ENCODE results near the gene ARID5B. TPM values are rescaled to one million over a fixed set of nuclear protein-coding genes. Genes with fewer than 3 reads are reported as not detected.

ARID5B gene
- total RNA-seq, 1 experiment from 2014 or later = 1.3 TPM

GRCh38 chr10:62056698-62057097 lies 155.2 kb downstream of the ARID5B start:
- H3K27me3 ChIP-seq (ENCODE audit: low read length) = no peaks in the 10 kb centered on the region
- no peak overlapping the region for H3K4me3 ChIP-seq (ENCODE audit: low read length)
- H3K9me2 ChIP-seq (replicated peaks; ENCODE audit: insufficient read depth, low read length) = no peaks in the 10 kb centered on the region
- H3K36me3 ChIP-seq (ENCODE audit: insufficient read depth, low read length) = no peaks in the 10 kb centered on the region
- H3K4me1 ChIP-seq (ENCODE audit: low read length) = peaks cover 20% of the 10 kb centered on the region
- no peaks in the 10 kb centered on the region for H3K9me3 ChIP-seq (ENCODE audit: low read length)
- no peak overlapping the region for H3K4me2 ChIP-seq (ENCODE audit: low read depth, low read length, poor library complexity, severe bottlenecking)
- H3K27ac ChIP-seq (ENCODE audit: low read length) = no peak overlapping the region
- no peak overlapping the region for H3K9ac ChIP-seq (ENCODE audit: low read length)
- H2AFZ ChIP-seq (ENCODE audit: low read length) = no peak overlapping the region
- no peaks in the 10 kb centered on the region for H4K20me1 ChIP-seq (ENCODE audit: insufficient read depth, low read depth, low read length)
- no peak for DNase-seq
- no peaks in the 10 kb centered on the region for H3K79me2 ChIP-seq (ENCODE audit: low read length)

GRCh38 chr10:62057359-62057758 lies 155.9 kb downstream of the ARID5B start:
- Histone ChIP-seq H4K20me1 (ENCODE audit: insufficient read depth, low read depth, low read length) (no peaks in the 10 kb centered on the region), H3K4me2 (ENCODE audit: low read depth, low read length, poor library complexity, severe bottlenecking) (no peak overlapping the region), H2AFZ (ENCODE audit: low read length) (no peak overlapping the region), H3K9ac (ENCODE audit: low read length) (no peak overlapping the region), H3K27me3 (ENCODE audit: low read length) (no peaks in the 10 kb centered on the region), H3K4me3 (ENCODE audit: low read length) (no peak overlapping the region), H3K4me1 (ENCODE audit: low read length) (peaks cover 20% of the 10 kb centered on the region), H3K27ac (ENCODE audit: low read length) (no peak overlapping the region), H3K9me2 (replicated peaks; ENCODE audit: insufficient read depth, low read length) (no peaks in the 10 kb centered on the region), H3K79me2 (ENCODE audit: low read length) (no peaks in the 10 kb centered on the region), H3K36me3 (ENCODE audit: insufficient read depth, low read length) (no peaks in the 10 kb centered on the region), H3K9me3 (ENCODE audit: low read length) (no peaks in the 10 kb centered on the region)
- no peak for DNase-seq

- peaks cover 20% of the 10 kb centered on the region for H3K4me1 ChIP-seq (ENCODE audit: low read length)
- no peak overlapping the region for H3K4me2 ChIP-seq (ENCODE audit: low read depth, low read length, poor library complexity, severe bottlenecking)
- H3K27ac ChIP-seq (ENCODE audit: low read length) = no peak overlapping the region
- H4K20me1 ChIP-seq (ENCODE audit: insufficient read depth, low read depth, low read length) = no peaks in the 10 kb centered on the region
- H3K9ac ChIP-seq (ENCODE audit: low read length) = no peak overlapping the region
- H3K27me3 ChIP-seq (ENCODE audit: low read length) = no peaks in the 10 kb centered on the region
- no peak overlapping the region for H2AFZ ChIP-seq (ENCODE audit: low read length)
- H3K9me2 ChIP-seq (replicated peaks; ENCODE audit: insufficient read depth, low read length) = no peaks in the 10 kb centered on the region
- no peak overlapping the region for H3K4me3 ChIP-seq (ENCODE audit: low read length)
- no peak for DNase-seq
- H3K36me3 ChIP-seq (ENCODE audit: insufficient read depth, low read length) = no peaks in the 10 kb centered on the region
- H3K79me2 ChIP-seq (ENCODE audit: low read length) = no peaks in the 10 kb centered on the region
- no peaks in the 10 kb centered on the region for H3K9me3 ChIP-seq (ENCODE audit: low read length)
Observed at GRCh38 chr10:62057850-62058249, 156.4 kb downstream of the ARID5B start.

- H3K36me3 ChIP-seq (ENCODE audit: insufficient read depth, low read length) = no peaks in the 10 kb centered on the region
- no peak overlapping the region for H3K27ac ChIP-seq (ENCODE audit: low read length)
- H3K9me2 ChIP-seq (replicated peaks; ENCODE audit: insufficient read depth, low read length) = no peaks in the 10 kb centered on the region
- H3K9ac ChIP-seq (ENCODE audit: low read length) = no peak overlapping the region
- H3K4me3 ChIP-seq (ENCODE audit: low read length) = no peak overlapping the region
- no peak overlapping the region for H3K4me2 ChIP-seq (ENCODE audit: low read depth, low read length, poor library complexity, severe bottlenecking)
- no peaks in the 10 kb centered on the region for H3K79me2 ChIP-seq (ENCODE audit: low read length)
- no peak overlapping the region for H2AFZ ChIP-seq (ENCODE audit: low read length)
- H4K20me1 ChIP-seq (ENCODE audit: insufficient read depth, low read depth, low read length) = no peaks in the 10 kb centered on the region
- H3K27me3 ChIP-seq (ENCODE audit: low read length) = no peaks in the 10 kb centered on the region
- DNase-seq = no peak
- peaks cover 20% of the 10 kb centered on the region for H3K4me1 ChIP-seq (ENCODE audit: low read length)
- no peaks in the 10 kb centered on the region for H3K9me3 ChIP-seq (ENCODE audit: low read length)
Observed at GRCh38 chr10:62058476-62058875, 157.0 kb downstream of the ARID5B start.

GRCh38 chr10:62058896-62059216 lies 157.4 kb downstream of the ARID5B start:
- Histone ChIP-seq H2AFZ (ENCODE audit: low read length) (no peak overlapping the region), H3K4me2 (ENCODE audit: low read depth, low read length, poor library complexity, severe bottlenecking) (no peak overlapping the region), H3K27me3 (ENCODE audit: low read length) (no peaks in the 10 kb centered on the region), H3K9ac (ENCODE audit: low read length) (no peak overlapping the region), H3K9me2 (replicated peaks; ENCODE audit: insufficient read depth, low read length) (no peaks in the 10 kb centered on the region), H3K9me3 (ENCODE audit: low read length) (no peaks in the 10 kb centered on the region), H3K79me2 (ENCODE audit: low read length) (no peaks in the 10 kb centered on the region), H3K27ac (ENCODE audit: low read length) (no peak overlapping the region), H3K4me3 (ENCODE audit: low read length) (no peak overlapping the region), H3K4me1 (ENCODE audit: low read length) (peaks cover 20% of the 10 kb centered on the region), H4K20me1 (ENCODE audit: insufficient read depth, low read depth, low read length) (no peaks in the 10 kb centered on the region), H3K36me3 (ENCODE audit: insufficient read depth, low read length) (no peaks in the 10 kb centered on the region)
- no peak for DNase-seq

GRCh38 chr10:62059217-62059920 lies 157.9 kb downstream of the ARID5B start:
- no peaks in the 10 kb centered on the region for H3K36me3 ChIP-seq (ENCODE audit: insufficient read depth, low read length)
- no peaks in the 10 kb centered on the region for H3K9me2 ChIP-seq (replicated peaks; ENCODE audit: insufficient read depth, low read length)
- DNase-seq = no peak
- no peak overlapping the region for H3K4me2 ChIP-seq (ENCODE audit: low read depth, low read length, poor library complexity, severe bottlenecking)
- no peaks in the 10 kb centered on the region for H3K79me2 ChIP-seq (ENCODE audit: low read length)
- no peak overlapping the region for H3K27ac ChIP-seq (ENCODE audit: low read length)
- no peak overlapping the region for H2AFZ ChIP-seq (ENCODE audit: low read length)
- no peak overlapping the region for H3K9ac ChIP-seq (ENCODE audit: low read length)
- H3K9me3 ChIP-seq (ENCODE audit: low read length) = no peaks in the 10 kb centered on the region
- peaks cover 20% of the 10 kb centered on the region for H3K4me1 ChIP-seq (ENCODE audit: low read length)
- no peaks in the 10 kb centered on the region for H3K27me3 ChIP-seq (ENCODE audit: low read length)
- H4K20me1 ChIP-seq (ENCODE audit: insufficient read depth, low read depth, low read length) = no peaks in the 10 kb centered on the region
- no peak overlapping the region for H3K4me3 ChIP-seq (ENCODE audit: low read length)

- H3K9me3 ChIP-seq (ENCODE audit: low read length) = no peaks in the 10 kb centered on the region
- no peak for DNase-seq
- H3K9ac ChIP-seq (ENCODE audit: low read length) = no peak overlapping the region
- H3K4me1 ChIP-seq (ENCODE audit: low read length) = peaks cover 9% of the 10 kb centered on the region
- no peaks in the 10 kb centered on the region for H4K20me1 ChIP-seq (ENCODE audit: insufficient read depth, low read depth, low read length)
- no peak overlapping the region for H3K4me3 ChIP-seq (ENCODE audit: low read length)
- H2AFZ ChIP-seq (ENCODE audit: low read length) = no peak overlapping the region
- H3K4me2 ChIP-seq (ENCODE audit: low read depth, low read length, poor library complexity, severe bottlenecking) = no peak overlapping the region
- no peaks in the 10 kb centered on the region for H3K36me3 ChIP-seq (ENCODE audit: insufficient read depth, low read length)
- H3K79me2 ChIP-seq (ENCODE audit: low read length) = no peaks in the 10 kb centered on the region
- H3K27me3 ChIP-seq (ENCODE audit: low read length) = no peaks in the 10 kb centered on the region
- H3K27ac ChIP-seq (ENCODE audit: low read length) = no peak overlapping the region
- no peaks in the 10 kb centered on the region for H3K9me2 ChIP-seq (replicated peaks; ENCODE audit: insufficient read depth, low read length)
Observed at GRCh38 chr10:62062028-62062427, 160.5 kb downstream of the ARID5B start.

- peaks cover 9% of the 10 kb centered on the region for H3K4me1 ChIP-seq (ENCODE audit: low read length)
- no peaks in the 10 kb centered on the region for H3K79me2 ChIP-seq (ENCODE audit: low read length)
- no peaks in the 10 kb centered on the region for H3K9me2 ChIP-seq (replicated peaks; ENCODE audit: insufficient read depth, low read length)
- no peak overlapping the region for H2AFZ ChIP-seq (ENCODE audit: low read length)
- no peak overlapping the region for H3K27ac ChIP-seq (ENCODE audit: low read length)
- no peaks in the 10 kb centered on the region for H3K9me3 ChIP-seq (ENCODE audit: low read length)
- H4K20me1 ChIP-seq (ENCODE audit: insufficient read depth, low read depth, low read length) = no peaks in the 10 kb centered on the region
- no peak overlapping the region for H3K4me3 ChIP-seq (ENCODE audit: low read length)
- H3K27me3 ChIP-seq (ENCODE audit: low read length) = no peaks in the 10 kb centered on the region
- no peaks in the 10 kb centered on the region for H3K36me3 ChIP-seq (ENCODE audit: insufficient read depth, low read length)
- H3K9ac ChIP-seq (ENCODE audit: low read length) = no peak overlapping the region
- no peak overlapping the region for H3K4me2 ChIP-seq (ENCODE audit: low read depth, low read length, poor library complexity, severe bottlenecking)
- no peak for DNase-seq
Observed at GRCh38 chr10:62062752-62063512, 161.4 kb downstream of the ARID5B start.

Data from Karpas-422 (cell line).